Measurements from ENCODE around the gene GALNT11.

The GALNT11 gene

GRCh38 chr7:152126741-152127140, 101.3 kb downstream of the GALNT11 start:
- TF ChIP-seq CTCF (conservative IDR thresholded peaks at IDR 0.05; ENCODE audit: low read length), result no peak
- H3K4me3 ChIP-seq (ENCODE audit: low read length), result no peak overlapping the region
- DNase-seq (ENCODE audit: low read depth), result no peak

- TF ChIP-seq CTCF (conservative IDR thresholded peaks at IDR 0.05; ENCODE audit: low read length), result no peak
- DNase-seq (ENCODE audit: low read depth), result no peak
- H3K4me3 ChIP-seq (ENCODE audit: low read length), result no peak overlapping the region
Observed at GRCh38 chr7:152127229-152127628, 101.8 kb downstream of the GALNT11 start.

- H3K4me3 ChIP-seq (ENCODE audit: low read length), result no peak overlapping the region
- no peak for TF ChIP-seq CTCF (conservative IDR thresholded peaks at IDR 0.05; ENCODE audit: low read length)
- DNase-seq (ENCODE audit: low read depth), result no peak
Observed at GRCh38 chr7:152128252-152128651, 102.8 kb downstream of the GALNT11 start.

GRCh38 chr7:152128741-152129461, 103.4 kb downstream of the GALNT11 start:
- no peak overlapping the region for H3K4me3 ChIP-seq (ENCODE audit: low read length)
- TF ChIP-seq CTCF (conservative IDR thresholded peaks at IDR 0.05; ENCODE audit: low read length), result no peak
- DNase-seq (ENCODE audit: low read depth), result no peak

DNA sequence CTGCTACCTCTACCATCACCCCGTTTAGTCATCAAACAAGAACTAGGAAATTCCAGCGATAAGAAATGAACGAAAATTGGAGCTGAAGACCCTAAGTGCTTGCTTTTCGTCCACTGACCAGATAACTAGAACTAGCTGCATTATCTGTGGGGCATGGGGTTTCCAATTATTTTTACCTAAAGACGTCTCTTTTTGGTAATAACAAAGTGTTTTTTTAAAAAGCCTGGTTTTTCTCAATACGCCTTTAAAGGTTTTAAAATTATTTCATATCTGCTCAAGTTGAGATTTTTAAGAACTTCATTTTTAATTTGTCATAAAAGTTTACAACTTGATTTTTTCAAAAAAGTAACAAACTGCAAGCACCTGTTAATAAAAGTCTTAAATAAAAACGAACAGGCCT, 104.2 kb downstream of the GALNT11 start:
- no peak overlapping the region for H3K4me3 ChIP-seq (ENCODE audit: low read length)
- no peak for TF ChIP-seq CTCF (conservative IDR thresholded peaks at IDR 0.05; ENCODE audit: low read length)
- no peak for DNase-seq (ENCODE audit: low read depth)

- no peak for TF ChIP-seq CTCF (conservative IDR thresholded peaks at IDR 0.05; ENCODE audit: low read length)
- no peak overlapping the region for H3K4me3 ChIP-seq (ENCODE audit: low read length)
- DNase-seq (ENCODE audit: low read depth), result no peak
Observed at GRCh38 chr7:152130658-152131590, 105.5 kb downstream of the GALNT11 start.
